ENCODE data around the gene PRKCZ. TPM values are rescaled to one million over a fixed set of nuclear protein-coding genes. Genes with fewer than 3 reads are reported as not detected.

The PRKCZ gene
- total RNA-seq, 1 donor, result 2.6 TPM

DNA sequence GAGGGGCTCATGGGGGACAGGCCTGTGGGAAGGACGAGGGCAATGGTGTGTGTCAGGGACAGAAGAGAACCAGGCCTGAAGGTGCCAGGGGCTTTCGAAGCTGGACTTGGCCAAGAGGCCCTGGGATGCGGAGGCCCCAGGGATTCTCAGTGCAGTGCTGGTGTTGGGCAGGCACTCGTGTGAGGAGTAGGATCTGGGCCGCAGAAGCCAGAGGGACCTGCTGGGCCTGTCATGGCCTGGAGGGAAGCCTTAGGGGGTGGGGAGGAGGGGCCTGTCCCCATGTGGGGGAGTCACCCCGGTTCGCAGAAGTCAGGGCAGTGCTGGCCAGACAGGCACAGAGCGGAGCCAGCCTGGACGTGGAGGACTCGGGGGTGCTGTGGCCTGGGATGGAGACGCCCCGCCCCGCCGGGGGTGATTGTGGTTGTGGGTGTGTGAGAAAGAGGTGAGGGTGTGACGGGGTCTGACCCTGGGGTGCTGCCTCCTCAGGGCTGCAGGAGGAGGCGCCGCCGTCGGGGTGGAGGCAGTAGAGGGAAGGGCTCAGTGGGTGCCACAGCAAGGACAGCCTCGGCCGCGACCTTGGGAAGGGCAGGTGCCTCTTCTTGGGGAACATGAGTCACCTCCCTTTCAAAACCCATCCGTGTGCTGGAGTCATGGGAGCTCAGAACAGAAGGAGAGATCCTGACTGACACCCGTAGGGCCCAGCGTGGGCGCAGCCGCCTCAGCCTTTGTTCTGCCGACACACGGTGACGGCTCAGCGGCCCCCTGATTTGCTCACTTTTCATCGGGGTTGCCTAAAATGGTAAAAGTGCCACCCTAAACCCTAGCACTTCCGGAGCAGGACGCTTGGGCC, 110.5 kb downstream of the PRKCZ start:
- TF ChIP-seq, protein P1, sequence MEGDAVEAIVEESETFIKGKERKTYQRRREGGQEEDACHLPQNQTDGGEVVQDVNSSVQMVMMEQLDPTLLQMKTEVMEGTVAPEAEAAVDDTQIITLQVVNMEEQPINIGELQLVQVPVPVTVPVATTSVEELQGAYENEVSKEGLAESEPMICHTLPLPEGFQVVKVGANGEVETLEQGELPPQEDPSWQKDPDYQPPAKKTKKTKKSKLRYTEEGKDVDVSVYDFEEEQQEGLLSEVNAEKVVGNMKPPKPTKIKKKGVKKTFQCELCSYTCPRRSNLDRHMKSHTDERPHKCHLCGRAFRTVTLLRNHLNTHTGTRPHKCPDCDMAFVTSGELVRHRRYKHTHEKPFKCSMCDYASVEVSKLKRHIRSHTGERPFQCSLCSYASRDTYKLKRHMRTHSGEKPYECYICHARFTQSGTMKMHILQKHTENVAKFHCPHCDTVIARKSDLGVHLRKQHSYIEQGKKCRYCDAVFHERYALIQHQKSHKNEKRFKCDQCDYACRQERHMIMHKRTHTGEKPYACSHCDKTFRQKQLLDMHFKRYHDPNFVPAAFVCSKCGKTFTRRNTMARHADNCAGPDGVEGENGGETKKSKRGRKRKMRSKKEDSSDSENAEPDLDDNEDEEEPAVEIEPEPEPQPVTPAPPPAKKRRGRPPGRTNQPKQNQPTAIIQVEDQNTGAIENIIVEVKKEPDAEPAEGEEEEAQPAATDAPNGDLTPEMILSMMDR (IDR thresholded peaks at IDR 0.05; ENCODE audit: insufficient read depth, low read depth, low read length), result no peak
- no peak for DNase-seq (ENCODE audit: low read depth)

DNA sequence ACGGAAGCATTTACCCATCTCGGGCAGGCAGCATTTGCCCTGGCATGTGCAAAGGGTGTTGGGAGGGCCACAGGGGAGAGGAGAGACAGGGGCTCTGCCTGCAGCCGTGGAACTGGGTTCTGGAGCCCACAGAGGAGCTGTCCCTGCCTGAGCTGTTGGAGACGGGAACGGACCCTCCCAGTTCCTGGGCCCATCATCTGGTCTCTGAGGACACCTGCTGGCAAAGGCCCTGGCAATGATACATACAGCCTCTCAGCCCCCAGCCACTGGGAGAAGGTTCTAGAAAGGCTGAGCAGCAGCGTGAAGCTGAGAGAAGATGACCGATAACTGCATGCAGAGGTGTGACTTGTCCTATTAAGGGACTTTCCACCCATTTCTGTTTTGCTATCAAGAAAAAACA, 113.0 kb downstream of the PRKCZ start:
- DNase-seq (ENCODE audit: low read depth), result no peak
- H3K4me3 ChIP-seq (ENCODE audit: low read depth, low read length), result no peak overlapping the region
- TF ChIP-seq, protein P1 (IDR thresholded peaks at IDR 0.05; ENCODE audit: insufficient read depth, low read depth, low read length), result peak; percentile 19

More for the DNA sequence above, 110.5 kb downstream of the PRKCZ start:
- H3K4me3 ChIP-seq (ENCODE audit: low read depth, low read length), result no peak overlapping the region

DNA sequence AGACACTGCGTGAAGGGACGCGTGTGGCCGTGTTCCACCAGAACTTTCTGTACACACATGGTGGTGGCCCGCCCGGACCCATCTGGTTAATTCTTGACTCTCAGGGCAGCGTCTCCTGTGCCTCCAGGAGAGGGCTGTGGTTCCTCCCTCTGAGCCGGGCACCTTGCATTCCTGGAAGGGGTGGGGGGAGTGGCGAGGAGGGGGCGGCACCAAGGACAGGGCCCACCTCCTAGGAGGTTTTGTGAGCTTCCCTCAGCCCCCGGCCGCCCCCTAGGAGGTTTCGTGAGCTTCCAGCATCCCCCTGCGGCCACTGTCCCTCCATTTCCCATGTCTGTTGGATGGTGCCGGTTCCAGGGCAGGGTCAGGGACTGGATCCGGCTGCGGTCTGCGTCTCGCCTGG, 115.4 kb downstream of the PRKCZ start:
- TF ChIP-seq, protein P1 (IDR thresholded peaks at IDR 0.05; ENCODE audit: insufficient read depth, low read depth, low read length), result no peak
- DNase-seq (ENCODE audit: low read depth), result no peak
- H3K4me3 ChIP-seq (ENCODE audit: low read depth, low read length), result no peak overlapping the region

DNA sequence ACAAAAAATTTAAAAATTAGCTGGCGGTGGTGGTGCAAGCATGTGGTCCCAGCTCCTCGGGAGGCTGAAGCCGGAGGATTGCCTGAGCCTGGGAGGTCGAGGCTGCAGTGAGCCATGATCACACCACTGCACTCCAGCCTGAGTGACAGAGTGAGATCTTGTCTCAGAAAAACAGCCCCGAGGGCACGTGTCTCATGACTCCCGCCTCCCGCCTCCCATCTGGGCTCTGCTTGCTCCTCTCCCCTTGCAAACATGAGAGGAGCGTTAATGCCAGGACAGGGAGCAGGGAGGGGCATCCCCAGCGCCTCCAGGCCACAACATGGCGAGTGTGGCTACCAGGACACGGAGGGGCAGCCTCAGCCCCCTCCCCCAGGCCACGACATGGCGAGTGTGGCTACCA, 116.0 kb downstream of the PRKCZ start:
- TF ChIP-seq, protein P1 (IDR thresholded peaks at IDR 0.05; ENCODE audit: insufficient read depth, low read depth, low read length), result no peak
- H3K4me3 ChIP-seq (ENCODE audit: low read depth, low read length), result no peak overlapping the region
- DNase-seq (ENCODE audit: low read depth), result no peak

DNA sequence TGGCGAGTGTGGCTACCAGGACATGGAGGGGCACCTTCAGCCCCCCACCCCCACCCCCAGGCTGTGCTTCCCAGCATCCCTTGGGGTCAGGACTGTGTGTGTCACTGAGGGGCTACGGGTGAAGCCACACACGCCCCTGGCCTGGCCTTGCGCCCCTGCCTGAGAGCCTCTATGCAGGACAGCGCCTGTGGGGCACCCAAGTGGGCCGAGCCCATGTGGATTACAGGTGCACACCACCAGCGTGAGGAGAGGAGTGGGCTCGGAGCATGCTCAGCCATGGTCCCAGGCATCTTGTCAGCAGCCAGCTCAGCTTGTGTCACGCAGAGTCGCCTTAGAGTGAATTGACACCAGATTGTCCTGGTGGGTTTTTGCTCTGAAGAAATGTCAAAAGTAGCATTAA, 116.5 kb downstream of the PRKCZ start:
- TF ChIP-seq, protein P1 (IDR thresholded peaks at IDR 0.05; ENCODE audit: insufficient read depth, low read depth, low read length), result no peak
- H3K4me3 ChIP-seq (ENCODE audit: low read depth, low read length), result no peak overlapping the region
- no peak for DNase-seq (ENCODE audit: low read depth)

DNA sequence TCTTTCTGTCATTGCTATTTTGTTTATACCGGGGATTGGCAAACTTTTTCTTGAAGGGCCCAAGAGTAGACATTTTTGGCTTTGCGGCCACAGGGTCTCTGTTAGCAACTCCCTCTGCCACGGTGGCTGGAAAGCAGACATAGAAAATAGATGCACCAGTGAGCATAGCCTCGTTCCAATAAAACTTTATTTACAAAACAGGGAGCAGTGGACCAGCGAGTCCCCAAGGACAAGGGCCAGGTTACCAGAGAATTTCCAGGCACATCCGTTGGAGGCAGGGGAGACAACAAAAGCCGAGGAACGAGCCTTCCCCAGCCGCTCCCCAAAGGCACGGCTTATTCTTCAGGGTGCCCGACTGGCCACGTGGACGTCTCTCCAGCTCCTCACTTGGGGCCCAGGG, 117.9 kb downstream of the PRKCZ start:
- no peak for DNase-seq (ENCODE audit: low read depth)
- TF ChIP-seq, protein P1 (IDR thresholded peaks at IDR 0.05; ENCODE audit: insufficient read depth, low read depth, low read length), result no peak

More for the DNA sequence above, 117.9 kb downstream of the PRKCZ start:
- no peak overlapping the region for H3K4me3 ChIP-seq (ENCODE audit: low read depth, low read length)

Measured in fibroblast of villous mesenchyme (primary cell).